Measurements from ENCODE around the gene DTNBP1. TPM values are rescaled to one million over a fixed set of nuclear protein-coding genes. Genes with fewer than 3 reads are reported as not detected.
A peak's percentile ranks its signal among the peaks of the same experiment; 100 is the strongest.
"Not testable (repeated sequence)": the region's sequence is repeated elsewhere in the genome, so short reads cannot be mapped to it uniquely, and the experiment has no call there.

DTNBP1 gene
- total RNA-seq, 2 donors from 2014 or later: 21.0 to 26.9 TPM

GRCh38 chr6:15673666-15674065 lies 10.8 kb upstream of the DTNBP1 start:
- no peak for ATAC-seq
- DNase-seq: no peak
- intact Hi-C loops (cut with DNase I, micrococcal nuclease): no loop called here

GRCh38 chr6:15672818-15673217 lies 10.0 kb upstream of the DTNBP1 start:
- DNase-seq (no peak), ATAC-seq (no peak)
- intact Hi-C loops (cut with DNase I, micrococcal nuclease): no loop called here

DNA sequence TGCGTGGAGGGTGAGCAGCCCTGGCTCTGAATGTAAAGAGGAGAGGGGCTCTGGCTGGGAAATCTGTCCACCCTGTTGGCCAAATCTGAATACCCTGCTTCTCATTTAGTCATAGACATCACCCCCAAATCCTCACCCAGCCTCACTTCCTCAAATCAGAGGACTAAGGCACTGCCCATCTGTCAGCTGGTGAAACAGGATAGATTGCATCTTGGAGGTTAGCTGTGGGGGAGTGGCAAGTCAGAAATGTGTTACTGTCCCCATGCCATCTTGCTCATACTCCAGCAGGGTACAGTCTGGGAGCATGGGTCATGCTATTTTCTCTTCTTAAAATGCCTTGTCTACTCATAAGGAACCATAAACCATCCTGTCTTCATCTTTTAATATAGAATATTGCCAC lies 9.5 kb upstream of the DTNBP1 start:
- ATAC-seq (no peak), DNase-seq (no peak)
- intact Hi-C loops (cut with DNase I, micrococcal nuclease): no loop called here

DNA sequence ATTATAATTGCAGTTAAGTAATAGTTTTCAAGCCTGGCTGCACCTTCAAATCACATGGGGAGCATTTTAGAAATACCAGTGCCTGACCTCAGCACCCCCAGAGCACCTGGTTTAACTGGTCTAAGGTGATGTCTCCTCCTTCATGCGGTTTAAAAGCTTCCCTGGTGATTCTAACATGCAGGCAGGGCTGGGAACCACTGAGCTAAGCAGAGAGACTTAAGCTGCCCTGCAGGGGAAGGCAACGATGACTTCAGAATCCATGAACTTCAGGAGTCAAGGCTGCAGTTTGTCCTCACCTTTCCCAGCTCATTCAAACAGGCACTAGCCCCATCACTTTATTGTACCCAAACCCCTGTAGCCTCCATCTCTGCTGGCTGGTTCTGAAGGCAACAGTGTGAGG lies 6.1 kb upstream of the DTNBP1 start:
- no peak for ATAC-seq
- intact Hi-C loops (cut with DNase I, micrococcal nuclease): no loop called here
- no peak for DNase-seq

DNA sequence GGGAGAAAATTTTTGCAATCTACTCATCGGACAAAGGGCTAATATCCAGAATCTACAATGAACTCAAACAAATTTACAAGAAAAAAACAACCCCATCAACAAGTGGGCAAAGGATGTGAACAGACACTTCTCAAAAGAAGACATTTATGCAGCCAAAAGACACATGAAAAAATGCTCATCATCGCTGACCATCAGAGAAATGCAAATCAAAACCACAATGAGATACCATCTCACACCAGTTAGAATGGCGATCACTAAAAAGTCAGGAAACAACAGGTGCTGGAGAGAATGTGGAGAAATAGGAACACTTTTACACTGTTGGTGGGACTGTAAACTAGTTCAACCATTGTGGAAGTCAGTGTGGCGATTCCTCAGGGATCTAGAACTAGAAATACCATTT lies 4.1 kb upstream of the DTNBP1 start:
- ATAC-seq; intact Hi-C loops (cut with DNase I, micrococcal nuclease); DNase-seq: not testable (repeated sequence)

- intact Hi-C loops (cut with DNase I, micrococcal nuclease): no loop called here
- DNase-seq (no peak), ATAC-seq (no peak)
Observed at GRCh38 chr6:15665237-15665636, 2.4 kb upstream of the DTNBP1 start.

GRCh38 chr6:15663130-15663871 lies 473 bp upstream of the DTNBP1 start:
- no peak for DNase-seq
- ATAC-seq: no peak
- intact Hi-C loops (cut with DNase I, micrococcal nuclease): no loop called here

GRCh38 chr6:15661853-15662325 lies 939 bp downstream of the DTNBP1 start:
- DNase-seq: no peak
- peak; percentile 15 for ATAC-seq
- intact Hi-C loops (cut with DNase I, micrococcal nuclease): no loop called here

DNA sequence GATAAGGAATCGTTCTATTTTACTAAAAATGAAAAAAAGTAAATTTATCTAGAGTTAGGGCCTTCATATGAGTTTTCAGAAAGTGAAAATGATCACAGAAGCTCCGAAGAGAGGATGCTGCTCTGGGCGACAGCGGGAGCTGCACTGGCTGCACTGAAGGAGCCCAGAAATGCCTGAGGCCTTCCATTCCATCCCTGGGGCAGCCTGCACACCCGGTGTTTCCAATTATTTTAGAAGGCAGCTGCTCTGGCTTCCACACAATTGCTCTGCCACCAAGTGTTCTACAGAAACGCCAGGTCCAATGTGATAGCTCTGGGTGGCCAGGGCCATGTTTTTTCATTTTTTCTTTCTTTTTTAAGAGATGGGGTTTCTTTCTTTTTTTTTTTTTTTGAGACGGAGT lies 3.6 kb downstream of the DTNBP1 start:
- intact Hi-C loops (cut with DNase I, micrococcal nuclease): no loop called here
- no peak for ATAC-seq
- DNase-seq: no peak

DNA sequence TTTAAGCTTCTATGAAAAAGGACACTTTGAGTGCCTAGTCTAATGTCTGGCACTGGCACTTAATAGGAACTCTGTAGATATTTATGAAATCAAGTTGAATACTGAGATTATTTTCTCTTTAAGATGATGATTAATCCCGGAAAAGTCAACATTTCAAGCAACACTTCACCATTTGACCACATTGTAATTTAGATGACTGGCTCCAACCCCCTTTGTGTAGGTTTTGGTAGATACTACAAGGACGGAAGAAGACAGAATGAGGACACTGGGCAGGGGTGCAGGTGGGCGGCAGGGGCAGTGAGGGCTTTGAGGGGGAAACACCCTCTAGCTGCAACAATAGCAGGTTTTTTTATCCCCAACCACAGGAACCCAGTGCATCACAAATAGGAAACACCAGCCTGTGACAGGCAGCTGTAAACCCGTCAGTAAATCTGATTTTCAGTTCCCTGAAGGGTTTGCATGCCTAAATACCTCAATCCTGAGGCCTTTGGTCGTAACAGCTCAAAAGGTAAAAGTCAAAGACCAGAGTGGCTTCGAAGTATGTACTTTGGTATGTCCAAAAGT lies 4.6 kb downstream of the DTNBP1 start:
- DNase-seq (no peak), ATAC-seq (no peak)
- intact Hi-C loops (cut with DNase I, micrococcal nuclease): no loop called here

DNA sequence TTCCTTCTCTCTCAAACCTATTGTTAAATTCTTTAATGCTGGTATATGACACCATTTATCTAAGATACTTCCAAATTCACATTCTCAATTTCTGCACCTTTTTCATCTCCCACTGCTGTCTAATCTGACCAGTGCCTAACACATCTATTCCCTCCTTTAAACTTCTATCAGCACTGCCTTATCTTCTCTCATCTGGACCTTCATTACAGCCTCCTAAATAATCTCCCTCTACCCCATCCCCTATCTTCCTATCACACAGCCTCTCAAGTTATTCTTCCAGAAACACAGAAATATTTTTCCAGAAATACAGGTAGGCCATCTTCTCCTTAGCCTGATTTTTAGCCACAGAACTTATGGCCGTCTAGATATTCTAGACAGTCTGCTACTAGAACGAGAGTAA lies 5.5 kb downstream of the DTNBP1 start:
- ATAC-seq: no peak

GRCh38 chr6:15656145-15656544 lies 6.7 kb downstream of the DTNBP1 start:
- ATAC-seq: no peak
- no peak for DNase-seq

More for the DNA sequence above, 5.5 kb downstream of the DTNBP1 start:
- intact Hi-C loops (cut with DNase I, micrococcal nuclease): no loop called here
- DNase-seq: no peak

GRCh38 chr6:15654250-15654649 lies 8.6 kb downstream of the DTNBP1 start:
- ATAC-seq: no peak
- no peak for DNase-seq
- intact Hi-C loops (cut with DNase I, micrococcal nuclease): no loop called here

More at GRCh38 chr6:15656145-15656544, 6.7 kb downstream of the DTNBP1 start:
- intact Hi-C loops (cut with DNase I, micrococcal nuclease): no loop called here

DNA sequence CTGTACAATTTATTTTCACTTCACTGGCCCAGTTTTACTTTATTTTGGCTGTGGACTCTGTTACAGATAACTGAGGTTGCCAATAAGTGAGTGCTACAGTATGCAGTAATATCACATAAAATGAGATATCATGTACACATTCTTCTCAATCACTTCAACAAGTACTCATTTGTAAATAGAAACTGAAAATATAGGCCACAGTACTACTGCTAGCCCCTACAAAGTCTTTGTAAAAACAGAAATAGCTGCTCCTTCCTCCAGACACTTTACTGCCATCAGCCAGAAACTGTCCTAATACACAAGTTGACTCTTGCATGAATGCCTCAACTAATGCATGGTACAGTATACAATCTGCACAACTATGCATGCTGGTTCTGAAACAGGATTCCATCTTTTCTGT lies 9.2 kb downstream of the DTNBP1 start:
- DNase-seq (no peak), ATAC-seq (no peak)
- intact Hi-C loops (cut with DNase I, micrococcal nuclease): no loop called here

DNA sequence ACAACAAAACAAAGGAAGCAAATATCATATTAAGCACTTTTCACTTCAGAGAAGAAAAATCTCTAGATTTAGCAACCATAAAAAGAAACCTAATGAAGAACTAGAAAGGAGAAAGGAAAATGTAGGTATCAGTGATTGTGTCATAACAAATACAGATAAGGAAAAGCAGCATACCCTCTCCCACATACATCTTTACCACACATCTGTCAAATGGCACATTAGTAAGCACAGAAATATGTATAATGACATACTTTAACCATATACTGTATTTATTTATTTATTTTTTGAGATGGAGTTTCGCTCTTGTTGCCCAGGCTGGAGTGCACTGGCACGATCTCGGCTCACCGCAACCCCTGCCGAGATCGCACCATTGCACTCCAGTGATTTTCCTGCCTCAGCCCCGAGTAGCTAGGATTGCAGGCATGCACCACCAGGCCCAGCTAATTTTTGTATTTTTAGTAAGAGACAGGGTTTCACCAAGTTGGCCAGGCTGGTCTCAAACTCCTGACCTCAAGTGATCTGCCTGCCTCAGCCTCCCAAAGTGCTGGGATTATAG lies 12.7 kb downstream of the DTNBP1 start:
- DNase-seq; intact Hi-C loops (cut with DNase I, micrococcal nuclease); ATAC-seq: not testable (repeated sequence)

GRCh38 chr6:15644904-15645303 lies 17.9 kb downstream of the DTNBP1 start:
- no peak for ATAC-seq
- no peak for DNase-seq
- intact Hi-C loops (cut with DNase I, micrococcal nuclease): no loop called here

DNA sequence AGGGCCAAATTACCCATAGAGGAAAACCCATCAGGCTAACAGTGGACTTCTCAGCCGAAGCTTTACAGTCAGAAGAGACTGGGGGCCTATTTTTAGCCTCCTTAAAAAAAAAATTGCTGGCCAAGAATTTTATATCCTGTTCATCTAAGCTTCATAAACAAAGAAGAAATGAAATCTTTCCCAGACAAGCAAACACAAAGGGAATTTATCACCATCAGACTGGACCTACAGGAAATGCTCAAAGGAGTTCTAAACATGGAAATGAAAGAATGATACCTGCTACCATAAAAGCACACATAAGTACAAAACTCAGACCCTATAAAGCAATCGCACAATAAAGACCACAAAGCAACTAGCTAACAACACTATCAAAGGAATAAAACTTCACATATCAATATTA lies 19.3 kb downstream of the DTNBP1 start:
- DNase-seq (no peak), ATAC-seq (no peak)
- intact Hi-C loops (cut with DNase I, micrococcal nuclease): no loop called here

GRCh38 chr6:15642276-15642675 lies 20.6 kb downstream of the DTNBP1 start:
- intact Hi-C loops (cut with DNase I, micrococcal nuclease): no loop called here
- peak; percentile 37 for ATAC-seq

DNA sequence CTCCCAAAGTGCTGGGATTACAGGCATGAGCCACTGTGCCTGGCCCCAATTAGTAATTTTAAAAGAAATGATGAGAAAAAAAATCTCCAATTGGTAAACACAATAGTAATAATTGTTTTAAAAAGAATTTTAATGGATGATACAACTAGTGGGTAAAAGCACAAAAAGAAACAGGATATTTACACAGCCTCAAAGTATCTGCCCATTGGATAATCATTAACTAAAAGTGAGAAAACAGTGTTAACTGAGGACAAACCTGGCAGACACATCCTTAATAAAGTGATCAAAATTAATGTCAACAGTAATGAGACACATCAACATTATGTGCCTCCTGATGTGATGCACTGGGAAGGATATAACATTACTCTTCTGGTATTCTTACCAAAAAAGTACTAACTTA lies 24.5 kb downstream of the DTNBP1 start:
- DNase-seq (no peak), ATAC-seq (peak; percentile 29)
- intact Hi-C loops (cut with DNase I, micrococcal nuclease): no loop called here

More at GRCh38 chr6:15642276-15642675, 20.6 kb downstream of the DTNBP1 start:
- no peak for DNase-seq

GRCh38 chr6:15631432-15631831 lies 31.4 kb downstream of the DTNBP1 start:
- intact Hi-C loops (cut with DNase I, micrococcal nuclease): no loop called here
- ATAC-seq: peak; percentile 34

More at GRCh38 chr6:15631432-15631831, 31.4 kb downstream of the DTNBP1 start:
- DNase-seq: no peak
